ENCODE results near the gene KRT20. TPM values are rescaled to one million over a fixed set of nuclear protein-coding genes. Genes with fewer than 3 reads are reported as not detected.
"Not testable (repeated sequence)": the region's sequence is repeated elsewhere in the genome, so short reads cannot be mapped to it uniquely, and the experiment has no call there.

Gene KRT20
- total and polyA plus RNA-seq, 2 donors (not counting 3 experiments of a cell fraction or from before 2014, with no cell fraction given): not detected

- H2AFZ ChIP-seq (ENCODE audit: low read depth, low read length); H3K4me3 ChIP-seq (replicated peaks in 1 of 3; ENCODE audit: insufficient read depth in 1 of 3, low read depth in 1 of 3, low read length in 3 of 3); H4K20me1 ChIP-seq (replicated peaks; ENCODE audit: control insufficient read depth, extremely low read depth, insufficient read depth, low read length); DNase-seq (ENCODE audit: low read depth, low spot score); H3K4me1 ChIP-seq (ENCODE audit: control insufficient read depth, extremely low read depth, insufficient read depth, low read length); intact Hi-C loops (cut with micrococcal nuclease); H3K9ac ChIP-seq (replicated peaks; ENCODE audit: extremely low read depth, insufficient read depth, low read length); H3K79me2 ChIP-seq (ENCODE audit: control insufficient read depth, insufficient read depth, low read length); dilution Hi-C loops (cut with MboI; ENCODE audit: extremely low pct_ligation_motif_present, low sequenced_read_pairs); H3K9me1 ChIP-seq (replicated peaks; ENCODE audit: control insufficient read depth, extremely low read depth, insufficient read depth, low read length); H3K4me2 ChIP-seq (ENCODE audit: insufficient read depth, low read length); H3K9me3 ChIP-seq (replicated peaks; ENCODE audit: control insufficient read depth, insufficient read depth, low read length); FAIRE-seq; H3K36me3 ChIP-seq (ENCODE audit: control insufficient read depth in 2 of 2, extremely low read depth in 1 of 2, insufficient read depth in 2 of 2, low read length in 2 of 2); H3K27ac ChIP-seq (ENCODE audit: insufficient read depth, low read depth, low read length); H3K27me3 ChIP-seq (ENCODE audit: control insufficient read depth in 2 of 2, insufficient read depth in 2 of 2, low read length in 2 of 2); BruUV-seq (replicated peaks): not testable (repeated sequence)
- CTCF ChIA-PET: interaction anchor here (1.0 to 1.7 kb wide), 3 partner anchors 54 to 746 kb away, joined by 3 to 5 read pairs (median 3); no protein-coding TSS in a partner anchor
- POLR2A ChIA-PET: interaction anchor here (0.6 kb wide), 1 partner anchor 482 kb away, joined by 6 read pairs; no protein-coding TSS in a partner anchor
Measured at GRCh38 chr17:40917116-40917515, 32.1 kb upstream of the KRT20 start.

- H2AFZ ChIP-seq (ENCODE audit: low read depth, low read length): no peak overlapping the region
- intact Hi-C loops (cut with micrococcal nuclease): no loop called here
Measured at GRCh38 chr17:40916366-40916765, 31.3 kb upstream of the KRT20 start.

More at GRCh38 chr17:40916366-40916765, 31.3 kb upstream of the KRT20 start:
- no peak overlapping the region for H3K4me3 ChIP-seq (replicated peaks in 1 of 3; ENCODE audit: insufficient read depth in 1 of 3, low read depth in 1 of 3, low read length in 3 of 3)
- H3K4me1 ChIP-seq (ENCODE audit: control insufficient read depth, extremely low read depth, insufficient read depth, low read length): peaks cover 7% of the 10 kb centered on the region
- TF ChIP-seq MYC (IDR thresholded peaks at IDR 0.05; ENCODE audit: low read depth, low read length) (no peak), GATA2 (IDR thresholded peaks at IDR 0.05; ENCODE audit: insufficient read depth, insufficient read length, low read depth, low read length) (no peak), EZH2 (IDR thresholded peaks at IDR 0.05; ENCODE audit: borderline replicate concordance, low read depth, low read length, severe bottlenecking) (no peak), POLR2AphosphoS5 (IDR thresholded peaks at IDR 0.05; ENCODE audit: insufficient read depth, low read depth, low read length) (no peak), JUN (IDR thresholded peaks at IDR 0.05; ENCODE audit: borderline replicate concordance, insufficient read depth, insufficient read length, low read depth) (no peak), CTCF (IDR thresholded peaks at IDR 0.05; ENCODE audit: extremely low read depth in 1 of 2, insufficient read depth in 1 of 2, low read depth in 1 of 2, low read length in 2 of 2) (no peak), MAX (IDR thresholded peaks at IDR 0.05; ENCODE audit: insufficient read depth, insufficient read length) (no peak), FOS (IDR thresholded peaks at IDR 0.05; ENCODE audit: borderline replicate concordance, insufficient read depth, low read length) (no peak), POLR2A (IDR thresholded peaks at IDR 0.05; ENCODE audit: low read depth, low read length) (no peak)
- no peaks in the 10 kb centered on the region for H3K9me3 ChIP-seq (replicated peaks; ENCODE audit: control insufficient read depth, insufficient read depth, low read length)
- H3K36me3 ChIP-seq (ENCODE audit: control insufficient read depth in 2 of 2, extremely low read depth in 1 of 2, insufficient read depth in 2 of 2, low read length in 2 of 2): no peaks in the 10 kb centered on the region
- no peaks in the 10 kb centered on the region for H4K20me1 ChIP-seq (replicated peaks; ENCODE audit: control insufficient read depth, extremely low read depth, insufficient read depth, low read length)
- H3K79me2 ChIP-seq (ENCODE audit: control insufficient read depth, insufficient read depth, low read length): no peaks in the 10 kb centered on the region
- BruUV-seq (replicated peaks): no TSS peak
- H3K27ac ChIP-seq (ENCODE audit: insufficient read depth, low read depth, low read length): no peak overlapping the region
- ChIA-PET POLR2A (no interaction called here), CTCF (interaction anchor here (0.9 to 1.7 kb wide), 3 partner anchors 53 to 746 kb away, joined by 3 to 5 read pairs (median 4); no protein-coding TSS in a partner anchor)
- H3K9me1 ChIP-seq (replicated peaks; ENCODE audit: control insufficient read depth, extremely low read depth, insufficient read depth, low read length): no peaks in the 10 kb centered on the region
- no peaks in the 10 kb centered on the region for H3K27me3 ChIP-seq (ENCODE audit: control insufficient read depth in 2 of 2, insufficient read depth in 2 of 2, low read length in 2 of 2)
- no peak overlapping the region for H3K9ac ChIP-seq (replicated peaks; ENCODE audit: extremely low read depth, insufficient read depth, low read length)
- dilution Hi-C loops (cut with MboI; ENCODE audit: extremely low pct_ligation_motif_present, low sequenced_read_pairs): no loop called here
- DNase-seq (ENCODE audit: low read depth, low spot score): no peak
- no peak for FAIRE-seq
- no peak overlapping the region for H3K4me2 ChIP-seq (ENCODE audit: insufficient read depth, low read length)

All from endothelial cell of umbilical vein (primary cell).